Dermis blood vessel endothelial cell (primary cell): Measurements from ENCODE around the gene FAM32A. TPM values are rescaled to one million over a fixed set of nuclear protein-coding genes. Genes with fewer than 3 reads are reported as not detected.

Experiments
- DNase-seq: peaks from one replicate; pipeline ENCODE4 v3.0.0; 2010
- total RNA-seq: library from RNA; depleted of rRNA; stranded (reverse); fragments of >200 nt; gene quantifications from 2 replicates; pipeline ENCODE4 v1.2.3, GENCODE V29; 2014

The FAM32A gene
- total RNA-seq, 1 donor from 2014 or later: 144 TPM

- no peak for DNase-seq
Observed at GRCh38 chr19:16225279-16226183, 40.3 kb downstream of the FAM32A start.

- DNase-seq: no peak
Observed at GRCh38 chr19:16226184-16226591, 41.0 kb downstream of the FAM32A start.

- no peak for DNase-seq
Observed at GRCh38 chr19:16226878-16227836, 41.9 kb downstream of the FAM32A start.

GRCh38 chr19:16227837-16228636, 42.8 kb downstream of the FAM32A start:
- no peak for DNase-seq

GRCh38 chr19:16228637-16229321, 43.6 kb downstream of the FAM32A start:
- no peak for DNase-seq

- DNase-seq: no peak
Observed at GRCh38 chr19:16229322-16229641, 44.1 kb downstream of the FAM32A start.

GRCh38 chr19:16232127-16232526, 46.9 kb downstream of the FAM32A start:
- DNase-seq: no peak

GRCh38 chr19:16232568-16232967, 47.4 kb downstream of the FAM32A start:
- no peak for DNase-seq

GRCh38 chr19:16233081-16233776, 48.0 kb downstream of the FAM32A start:
- DNase-seq: no peak

- DNase-seq: no peak
Observed at GRCh38 chr19:16233836-16234551, 48.8 kb downstream of the FAM32A start.

GRCh38 chr19:16234552-16235445, 49.6 kb downstream of the FAM32A start:
- no peak for DNase-seq

GRCh38 chr19:16235811-16236652, 50.8 kb downstream of the FAM32A start:
- DNase-seq: no peak

Other genes with a start within 250 kb of the FAM32A start
- gene OR10H4, start 236.4 kb upstream of the FAM32A start, total RNA-seq: not detected in 2 replicates
- gene TPM4, start 108.9 kb upstream of the FAM32A start, total RNA-seq: 533 and 897 TPM in 2 replicates
- gene RAB8A, start 73.5 kb upstream of the FAM32A start, total RNA-seq: 66.4 and 73.8 TPM in 2 replicates
- 0.05 TPM in 1 of 2 replicates, not detected in the other for gene HSH2D, start 41.7 kb upstream of the FAM32A start, total RNA-seq
- gene CIB3, start 11.9 kb upstream of the FAM32A start, total RNA-seq: not detected in 2 replicates
- 65.9 and 108 TPM in 2 replicates for gene AP1M1, start 12.5 kb downstream of the FAM32A start, total RNA-seq
- gene KLF2, start 139.4 kb downstream of the FAM32A start, total RNA-seq: 4.4 and 5.1 TPM in 2 replicates